ENCODE data around the gene ANXA11.

The ANXA11 gene

GRCh38 chr10:80187465-80188409 lies 17.6 kb downstream of the ANXA11 start:
- DNase-seq: peak; percentile 65

GRCh38 chr10:80187060-80187459 lies 18.3 kb downstream of the ANXA11 start:
- DNase-seq: no peak

- DNase-seq: no peak
Measured at GRCh38 chr10:80186364-80187012, 18.8 kb downstream of the ANXA11 start.

GRCh38 chr10:80185578-80186299 lies 19.6 kb downstream of the ANXA11 start:
- DNase-seq: no peak

- DNase-seq: no peak
Measured at GRCh38 chr10:80184291-80184690, 21.0 kb downstream of the ANXA11 start.

- DNase-seq: no peak
Measured at GRCh38 chr10:80183436-80183835, 21.9 kb downstream of the ANXA11 start.

- DNase-seq: no peak
Measured at GRCh38 chr10:80182986-80183385, 22.4 kb downstream of the ANXA11 start.

- DNase-seq: no peak
Measured at GRCh38 chr10:80177781-80178636, 27.3 kb downstream of the ANXA11 start.

- DNase-seq: no peak
Measured at GRCh38 chr10:80176526-80176925, 28.8 kb downstream of the ANXA11 start.

GRCh38 chr10:80174641-80175395 lies 30.5 kb downstream of the ANXA11 start:
- DNase-seq: no peak

GRCh38 chr10:80173466-80173865 lies 31.9 kb downstream of the ANXA11 start:
- DNase-seq: no peak

- no peak for DNase-seq
Measured at GRCh38 chr10:80172896-80173295, 32.4 kb downstream of the ANXA11 start.

- no peak for DNase-seq
Measured at GRCh38 chr10:80171248-80171660, 34.1 kb downstream of the ANXA11 start.

GRCh38 chr10:80170641-80171040 lies 34.7 kb downstream of the ANXA11 start:
- no peak for DNase-seq

GRCh38 chr10:80170026-80170425 lies 35.3 kb downstream of the ANXA11 start:
- DNase-seq: no peak

GRCh38 chr10:80168679-80169380 lies 36.5 kb downstream of the ANXA11 start:
- DNase-seq: no peak

- no peak for DNase-seq
Measured at GRCh38 chr10:80168162-80168511, 37.2 kb downstream of the ANXA11 start.

GRCh38 chr10:80167471-80168161 lies 37.7 kb downstream of the ANXA11 start:
- no peak for DNase-seq

GRCh38 chr10:80166581-80167470 lies 38.5 kb downstream of the ANXA11 start:
- no peak for DNase-seq

All from activated CD4-positive, alpha-beta T cell treated with anti-CD3 and anti-CD28 coated beads for 1 hour (primary cell).